ENCODE results near the gene OSTF1. TPM values are rescaled to one million over a fixed set of nuclear protein-coding genes. Genes with fewer than 3 reads are reported as not detected.

Gene OSTF1
- total RNA-seq, 1 donor from 2014 or later, result 77.8 TPM

GRCh38 chr9:75120686-75121085, 32.4 kb downstream of the OSTF1 start:
- Histone ChIP-seq H3K27ac (no peak overlapping the region), H3K4me1 (peaks cover 9% of the 10 kb centered on the region), H3K27me3 (no peaks in the 10 kb centered on the region), H3K4me3 (no peak overlapping the region), H3K9me3 (no peaks in the 10 kb centered on the region), H3K36me3 (peaks cover 32% of the 10 kb centered on the region)
- intact Hi-C loops (cut with DNase I), result no loop called here
- no peak for TF ChIP-seq CTCF (IDR thresholded peaks at IDR 0.05)
- DNase-seq, result no peak
- ATAC-seq, result peak; percentile 77

GRCh38 chr9:75121914-75122558, 33.7 kb downstream of the OSTF1 start:
- Histone ChIP-seq H3K4me3 (no peak overlapping the region), H3K9me3 (no peaks in the 10 kb centered on the region), H3K4me1 (no peaks in the 10 kb centered on the region), H3K27me3 (no peaks in the 10 kb centered on the region), H3K36me3 (peaks cover 32% of the 10 kb centered on the region), H3K27ac (no peak overlapping the region)
- no peak for TF ChIP-seq CTCF (IDR thresholded peaks at IDR 0.05)
- intact Hi-C loops (cut with DNase I), result no loop called here
- DNase-seq (no peak), ATAC-seq (no peak)

- TF ChIP-seq CTCF (IDR thresholded peaks at IDR 0.05), result no peak
- H3K27ac ChIP-seq, result no peak overlapping the region
- no peak overlapping the region for H3K4me3 ChIP-seq
- H3K27me3 ChIP-seq, result no peaks in the 10 kb centered on the region
- DNase-seq, result no peak
- H3K9me3 ChIP-seq, result no peaks in the 10 kb centered on the region
- intact Hi-C loops (cut with DNase I), result no loop called here
- peaks cover 33% of the 10 kb centered on the region for H3K36me3 ChIP-seq
- ATAC-seq, result no peak
- H3K4me1 ChIP-seq, result no peaks in the 10 kb centered on the region
These were observed 35.4 kb downstream of the OSTF1 start for GRCh38 chr9:75123696-75124095.

GRCh38 chr9:75128535-75128934, 40.2 kb downstream of the OSTF1 start:
- intact Hi-C loops (cut with DNase I), result no loop called here
- no peak for DNase-seq
- no peak for TF ChIP-seq CTCF (IDR thresholded peaks at IDR 0.05)
- Histone ChIP-seq H3K27me3 (no peaks in the 10 kb centered on the region), H3K36me3 (peaks cover 30% of the 10 kb centered on the region), H3K27ac (no peak overlapping the region), H3K9me3 (no peaks in the 10 kb centered on the region), H3K4me3 (no peak overlapping the region), H3K4me1 (no peaks in the 10 kb centered on the region)
- no peak for ATAC-seq

- Histone ChIP-seq H3K4me3 (no peak overlapping the region), H3K27ac (no peak overlapping the region), H3K27me3 (no peaks in the 10 kb centered on the region), H3K9me3 (no peaks in the 10 kb centered on the region), H3K4me1 (no peaks in the 10 kb centered on the region), H3K36me3 (peaks cover 46% of the 10 kb centered on the region)
- intact Hi-C loops (cut with DNase I), result no loop called here
- DNase-seq (no peak), ATAC-seq (no peak)
- TF ChIP-seq CTCF (IDR thresholded peaks at IDR 0.05), result no peak
These were observed 41.9 kb downstream of the OSTF1 start for GRCh38 chr9:75130172-75130571.
